ENCODE measurements around the gene ACOXL.

The ACOXL gene

DNA sequence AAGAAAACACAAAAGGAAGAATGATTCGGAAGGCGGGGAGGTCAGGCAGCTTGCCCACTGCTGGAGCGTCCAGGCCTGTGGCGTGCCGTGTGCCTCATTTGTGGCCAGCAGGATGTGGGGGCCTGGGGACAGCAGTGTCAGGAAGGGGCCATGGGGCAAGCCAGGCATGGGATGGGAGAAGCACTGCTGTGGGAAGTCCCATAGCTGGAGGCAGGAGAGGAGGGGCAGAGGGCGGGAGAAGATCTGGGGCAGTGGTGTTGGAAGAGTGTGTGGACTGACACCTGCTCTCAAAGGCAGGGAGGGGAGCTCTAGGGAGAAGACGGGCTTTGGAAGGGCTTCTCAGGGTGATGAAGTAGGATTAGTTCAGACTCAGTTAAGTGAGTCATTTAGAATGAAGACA, 133.7 kb downstream of the ACOXL start:
- H4K12ac ChIP-seq (ENCODE audit: low read depth, low read length), result no peak overlapping the region
- no peak overlapping the region for H2AFZ ChIP-seq (ENCODE audit: insufficient read depth, low read length, poor library complexity)
- no peaks in the 10 kb centered on the region for H3K79me2 ChIP-seq (ENCODE audit: control insufficient read depth, insufficient read depth, low read length, poor library complexity)
- H2BK5ac ChIP-seq (ENCODE audit: low read depth, low read length, poor library complexity), result no peak overlapping the region
- no CpG with 5 or more reads among the region's 7 CpGs for WGBS (ENCODE audit: extremely low coverage, insufficient coverage, insufficient read length)
- H4K91ac ChIP-seq (ENCODE audit: low read depth, low read length), result no peak overlapping the region
- no peak overlapping the region for H3K14ac ChIP-seq (ENCODE audit: low read length)
- H3K27ac ChIP-seq (ENCODE audit: low read depth, low read length), result no peak overlapping the region
- H3K4me3 ChIP-seq (ENCODE audit: low read depth, low read length), result no peak overlapping the region
- no peaks in the 10 kb centered on the region for H3K4me1 ChIP-seq (ENCODE audit: control insufficient read depth in 1 of 2, insufficient read depth in 2 of 2, low read length in 2 of 2)
- no peak overlapping the region for H4K8ac ChIP-seq (ENCODE audit: low read depth, low read length)
- H3K4me2 ChIP-seq (ENCODE audit: low read length), result no peak overlapping the region
- no peak overlapping the region for H3K18ac ChIP-seq (ENCODE audit: low read length)
- H3K4ac ChIP-seq (ENCODE audit: low read depth, low read length), result no peak overlapping the region
- H3K23ac ChIP-seq (ENCODE audit: low read length), result no peak overlapping the region
- no peak for DNase-seq
- no peaks in the 10 kb centered on the region for H3K79me1 ChIP-seq (ENCODE audit: low read length)
- H3K9ac ChIP-seq (ENCODE audit: low read length), result no peak overlapping the region
- H2BK120ac ChIP-seq (ENCODE audit: insufficient read depth, low read length, poor library complexity), result no peak overlapping the region
- H3K36me3 ChIP-seq (ENCODE audit: control insufficient read depth in 1 of 2, insufficient read depth in 2 of 2, low read length in 2 of 2), result no peaks in the 10 kb centered on the region
- no peaks in the 10 kb centered on the region for H3K9me3 ChIP-seq (ENCODE audit: insufficient read depth, low read depth, low read length)
- no peak overlapping the region for H2AK5ac ChIP-seq (ENCODE audit: low read length)
- H3K27me3 ChIP-seq (ENCODE audit: insufficient read depth, low read length), result no peaks in the 10 kb centered on the region
- no peak overlapping the region for H2BK12ac ChIP-seq (ENCODE audit: low read length)

DNA sequence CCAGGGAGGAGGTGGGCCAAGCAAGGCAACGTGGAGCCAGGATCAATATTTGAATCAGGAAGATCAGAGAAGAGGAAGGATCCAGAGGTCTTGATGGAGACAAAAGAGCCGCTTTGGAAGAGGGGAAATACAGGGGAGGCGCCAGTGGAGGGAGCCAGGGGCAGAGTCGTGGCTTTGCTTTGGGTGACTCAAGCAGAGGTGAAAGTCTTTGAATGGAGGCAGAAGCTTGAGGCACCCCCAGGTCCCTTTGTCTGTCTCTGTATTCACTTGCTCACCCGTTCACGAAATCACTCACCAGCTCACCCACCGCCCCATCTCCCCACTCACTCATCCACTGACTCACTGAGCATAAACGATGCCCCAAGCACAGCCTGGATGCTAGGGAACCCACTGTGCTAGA, 134.1 kb downstream of the ACOXL start:
- no peak overlapping the region for H3K9ac ChIP-seq (ENCODE audit: low read length)
- H3K4me1 ChIP-seq (ENCODE audit: control insufficient read depth in 1 of 2, insufficient read depth in 2 of 2, low read length in 2 of 2), result no peaks in the 10 kb centered on the region
- H3K23ac ChIP-seq (ENCODE audit: low read length), result no peak overlapping the region
- no peak overlapping the region for H4K8ac ChIP-seq (ENCODE audit: low read depth, low read length)
- WGBS (ENCODE audit: extremely low coverage, insufficient coverage, insufficient read length), result no CpG with 5 or more reads among the region's 8 CpGs
- no peak overlapping the region for H3K4ac ChIP-seq (ENCODE audit: low read depth, low read length)
- DNase-seq, result no peak
- no peaks in the 10 kb centered on the region for H3K79me1 ChIP-seq (ENCODE audit: low read length)
- H2BK12ac ChIP-seq (ENCODE audit: low read length), result no peak overlapping the region
- no peak overlapping the region for H3K14ac ChIP-seq (ENCODE audit: low read length)
- H3K27ac ChIP-seq (ENCODE audit: low read depth, low read length), result no peak overlapping the region
- no peaks in the 10 kb centered on the region for H3K79me2 ChIP-seq (ENCODE audit: control insufficient read depth, insufficient read depth, low read length, poor library complexity)
- H3K4me3 ChIP-seq (ENCODE audit: low read depth, low read length), result no peak overlapping the region
- no peak overlapping the region for H2BK5ac ChIP-seq (ENCODE audit: low read depth, low read length, poor library complexity)
- H2BK120ac ChIP-seq (ENCODE audit: insufficient read depth, low read length, poor library complexity), result no peak overlapping the region
- H3K9me3 ChIP-seq (ENCODE audit: insufficient read depth, low read depth, low read length), result no peaks in the 10 kb centered on the region
- H3K4me2 ChIP-seq (ENCODE audit: low read length), result no peak overlapping the region
- H4K12ac ChIP-seq (ENCODE audit: low read depth, low read length), result no peak overlapping the region
- no peaks in the 10 kb centered on the region for H3K27me3 ChIP-seq (ENCODE audit: insufficient read depth, low read length)
- H2AFZ ChIP-seq (ENCODE audit: insufficient read depth, low read length, poor library complexity), result no peak overlapping the region
- no peak overlapping the region for H4K91ac ChIP-seq (ENCODE audit: low read depth, low read length)
- H2AK5ac ChIP-seq (ENCODE audit: low read length), result no peak overlapping the region
- no peak overlapping the region for H3K18ac ChIP-seq (ENCODE audit: low read length)
- no peaks in the 10 kb centered on the region for H3K36me3 ChIP-seq (ENCODE audit: control insufficient read depth in 1 of 2, insufficient read depth in 2 of 2, low read length in 2 of 2)

DNA sequence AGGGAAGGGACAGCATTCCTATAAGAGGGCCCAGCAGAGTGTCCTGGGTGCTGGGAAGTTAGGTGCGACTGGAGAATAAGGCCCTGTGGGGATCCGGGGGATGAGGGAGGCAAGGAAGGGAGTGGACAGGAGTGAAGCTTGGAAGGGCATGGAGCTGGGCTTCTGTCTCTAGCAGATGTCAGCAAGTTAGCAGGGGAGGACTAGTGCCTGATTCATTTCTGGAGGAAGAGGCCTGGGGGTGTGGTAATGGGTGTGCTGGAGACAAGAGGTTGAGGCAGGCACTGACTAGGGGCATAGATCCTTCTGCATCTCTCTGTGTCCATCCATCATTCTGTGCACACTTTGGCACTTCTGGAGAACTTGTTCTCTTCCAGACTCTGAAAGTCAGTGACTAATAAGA, 134.7 kb downstream of the ACOXL start:
- H2BK12ac ChIP-seq (ENCODE audit: low read length), result no peak overlapping the region
- H3K27ac ChIP-seq (ENCODE audit: low read depth, low read length), result no peak overlapping the region
- H3K14ac ChIP-seq (ENCODE audit: low read length), result no peak overlapping the region
- H2AK5ac ChIP-seq (ENCODE audit: low read length), result no peak overlapping the region
- H2AFZ ChIP-seq (ENCODE audit: insufficient read depth, low read length, poor library complexity), result no peak overlapping the region
- no peak overlapping the region for H3K4me2 ChIP-seq (ENCODE audit: low read length)
- H4K91ac ChIP-seq (ENCODE audit: low read depth, low read length), result no peak overlapping the region
- H3K4me3 ChIP-seq (ENCODE audit: low read depth, low read length), result no peak overlapping the region
- no peaks in the 10 kb centered on the region for H3K79me2 ChIP-seq (ENCODE audit: control insufficient read depth, insufficient read depth, low read length, poor library complexity)
- H2BK120ac ChIP-seq (ENCODE audit: insufficient read depth, low read length, poor library complexity), result no peak overlapping the region
- H4K8ac ChIP-seq (ENCODE audit: low read depth, low read length), result no peak overlapping the region
- no peak overlapping the region for H3K23ac ChIP-seq (ENCODE audit: low read length)
- no peaks in the 10 kb centered on the region for H3K9me3 ChIP-seq (ENCODE audit: insufficient read depth, low read depth, low read length)
- no peaks in the 10 kb centered on the region for H3K4me1 ChIP-seq (ENCODE audit: control insufficient read depth in 1 of 2, insufficient read depth in 2 of 2, low read length in 2 of 2)
- no peak overlapping the region for H3K9ac ChIP-seq (ENCODE audit: low read length)
- H3K18ac ChIP-seq (ENCODE audit: low read length), result no peak overlapping the region
- no peaks in the 10 kb centered on the region for H3K36me3 ChIP-seq (ENCODE audit: control insufficient read depth in 1 of 2, insufficient read depth in 2 of 2, low read length in 2 of 2)
- no CpG with 5 or more reads among the region's 2 CpGs for WGBS (ENCODE audit: extremely low coverage, insufficient coverage, insufficient read length)
- H3K4ac ChIP-seq (ENCODE audit: low read depth, low read length), result no peak overlapping the region
- no peak overlapping the region for H4K12ac ChIP-seq (ENCODE audit: low read depth, low read length)
- H3K79me1 ChIP-seq (ENCODE audit: low read length), result no peaks in the 10 kb centered on the region
- no peak overlapping the region for H2BK5ac ChIP-seq (ENCODE audit: low read depth, low read length, poor library complexity)
- DNase-seq, result no peak
- no peaks in the 10 kb centered on the region for H3K27me3 ChIP-seq (ENCODE audit: insufficient read depth, low read length)

DNA sequence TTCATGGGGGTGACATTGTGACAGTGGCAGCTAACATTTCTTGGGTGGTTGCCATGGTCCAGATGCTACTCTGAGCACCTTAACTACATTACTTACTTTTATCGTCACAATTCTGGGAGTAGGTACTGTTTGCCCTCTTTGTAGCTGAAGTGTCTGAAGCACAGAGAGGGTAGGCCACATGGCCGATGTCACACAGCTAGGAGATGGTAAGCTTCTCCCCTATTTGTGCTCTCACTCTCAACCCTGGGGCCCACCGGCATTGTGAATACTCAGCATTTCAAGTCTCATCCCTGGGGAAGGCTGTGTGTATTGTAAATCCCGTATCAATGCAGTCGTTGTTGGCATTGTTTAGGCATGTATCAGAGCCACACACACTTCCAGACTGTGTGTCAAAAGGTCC, 136.6 kb downstream of the ACOXL start:
- H2BK120ac ChIP-seq (ENCODE audit: insufficient read depth, low read length, poor library complexity), result no peak overlapping the region

More for the DNA sequence above, 136.6 kb downstream of the ACOXL start:
- no peak overlapping the region for H3K4ac ChIP-seq (ENCODE audit: low read depth, low read length)
- H4K91ac ChIP-seq (ENCODE audit: low read depth, low read length), result no peak overlapping the region
- no peak overlapping the region for H2BK5ac ChIP-seq (ENCODE audit: low read depth, low read length, poor library complexity)
- H3K36me3 ChIP-seq (ENCODE audit: control insufficient read depth in 1 of 2, insufficient read depth in 2 of 2, low read length in 2 of 2), result no peaks in the 10 kb centered on the region
- H3K4me2 ChIP-seq (ENCODE audit: low read length), result no peak overlapping the region
- no CpG with 5 or more reads among the region's 5 CpGs for WGBS (ENCODE audit: extremely low coverage, insufficient coverage, insufficient read length)
- no peak overlapping the region for H3K27ac ChIP-seq (ENCODE audit: low read depth, low read length)
- no peak overlapping the region for H3K9ac ChIP-seq (ENCODE audit: low read length)
- no peaks in the 10 kb centered on the region for H3K79me2 ChIP-seq (ENCODE audit: control insufficient read depth, insufficient read depth, low read length, poor library complexity)
- no peaks in the 10 kb centered on the region for H3K79me1 ChIP-seq (ENCODE audit: low read length)
- H2AFZ ChIP-seq (ENCODE audit: insufficient read depth, low read length, poor library complexity), result no peak overlapping the region
- H3K23ac ChIP-seq (ENCODE audit: low read length), result no peak overlapping the region
- H2AK5ac ChIP-seq (ENCODE audit: low read length), result no peak overlapping the region
- H3K9me3 ChIP-seq (ENCODE audit: insufficient read depth, low read depth, low read length), result no peaks in the 10 kb centered on the region
- no peak overlapping the region for H4K12ac ChIP-seq (ENCODE audit: low read depth, low read length)
- H3K18ac ChIP-seq (ENCODE audit: low read length), result no peak overlapping the region
- peak in 1 of 2 donors; percentile 26 for DNase-seq
- no peaks in the 10 kb centered on the region for H3K27me3 ChIP-seq (ENCODE audit: insufficient read depth, low read length)
- no peaks in the 10 kb centered on the region for H3K4me1 ChIP-seq (ENCODE audit: control insufficient read depth in 1 of 2, insufficient read depth in 2 of 2, low read length in 2 of 2)
- no peak overlapping the region for H2BK12ac ChIP-seq (ENCODE audit: low read length)
- no peak overlapping the region for H4K8ac ChIP-seq (ENCODE audit: low read depth, low read length)
- no peak overlapping the region for H3K4me3 ChIP-seq (ENCODE audit: low read depth, low read length)
- no peak overlapping the region for H3K14ac ChIP-seq (ENCODE audit: low read length)
